Memory B cell (primary cell): ENCODE data around the gene WNK3.
A peak's percentile ranks its signal among the peaks of the same experiment; 100 is the strongest.

Experiments
- ATAC-seq: fragments of 150-1000 bp; cut with Tn5 transposase; 2 replicates; pipeline ENCODE4 v1.10.0; 2021; ENCODE audit warnings: low read depth, mild to moderate bottlenecking, moderate library complexity
- DNase-seq, 2 donors: peaks; one replicate each; pipeline ENCODE4 v3.0.0; 2022; ENCODE audit warnings: low spot score in 2 of 2
- H3K27ac Mint-ChIP-seq: one replicate; pipeline ENCODE4 v1.8.0; 2022; ENCODE audit warnings: mild to moderate bottlenecking, moderate library complexity, mixed read lengths
- H3K27me3 Mint-ChIP-seq: one replicate; pipeline ENCODE4 v1.8.0; 2022; ENCODE audit warnings: mixed read lengths
- H3K36me3 Mint-ChIP-seq: one replicate; pipeline ENCODE4 v1.8.0; 2022; ENCODE audit warnings: mild to moderate bottlenecking, mixed read lengths
- H3K4me1 Mint-ChIP-seq: one replicate; pipeline ENCODE4 v1.8.0; 2022; ENCODE audit warnings: mixed read lengths
- H3K4me3 Mint-ChIP-seq: one replicate; pipeline ENCODE4 v1.8.0; 2022; ENCODE audit warnings: mild to moderate bottlenecking, moderate library complexity, mixed read lengths
- H3K9me3 Mint-ChIP-seq: one replicate; pipeline ENCODE4 v1.8.0; 2022; ENCODE audit warnings: mixed read lengths

WNK3 gene

GRCh38 chrX:54171527-54172250 lies 186.2 kb downstream of the WNK3 start:
- peaks cover 10% of the 10 kb centered on the region for H3K4me1 Mint-ChIP-seq
- no peak overlapping the region for H3K27ac Mint-ChIP-seq
- H3K27me3 Mint-ChIP-seq: no peaks in the 10 kb centered on the region
- H3K36me3 Mint-ChIP-seq: peaks cover 11% of the 10 kb centered on the region
- H3K4me3 Mint-ChIP-seq: no peak overlapping the region
- ATAC-seq (no peak), DNase-seq (no peak)
- peaks cover 1% of the 10 kb centered on the region for H3K9me3 Mint-ChIP-seq

- peaks cover 10% of the 10 kb centered on the region for H3K36me3 Mint-ChIP-seq
- peaks cover 1% of the 10 kb centered on the region for H3K9me3 Mint-ChIP-seq
- H3K27me3 Mint-ChIP-seq: no peaks in the 10 kb centered on the region
- H3K4me3 Mint-ChIP-seq: no peak overlapping the region
- H3K4me1 Mint-ChIP-seq: peaks cover 10% of the 10 kb centered on the region
- DNase-seq (no peak), ATAC-seq (no peak)
- H3K27ac Mint-ChIP-seq: peak overlapping the region; percentile 43
These were observed 186.8 kb downstream of the WNK3 start for GRCh38 chrX:54171091-54171490.

- Mint-ChIP-seq H3K9me3 (no peaks in the 10 kb centered on the region), H3K4me3 (no peak overlapping the region), H3K27me3 (no peaks in the 10 kb centered on the region), H3K36me3 (peaks cover 1% of the 10 kb centered on the region), H3K4me1 (no peaks in the 10 kb centered on the region), H3K27ac (no peak overlapping the region)
- DNase-seq (no peak), ATAC-seq (no peak)
These were observed 190.9 kb downstream of the WNK3 start for GRCh38 chrX:54166915-54167314.

- peaks cover 27% of the 10 kb centered on the region for H3K36me3 Mint-ChIP-seq
- no peaks in the 10 kb centered on the region for H3K9me3 Mint-ChIP-seq
- H3K4me3 Mint-ChIP-seq: no peak overlapping the region
- no peak for ATAC-seq
- H3K27ac Mint-ChIP-seq: no peak overlapping the region
- DNase-seq: no peak
- H3K4me1 Mint-ChIP-seq: peaks cover 4% of the 10 kb centered on the region
- no peaks in the 10 kb centered on the region for H3K27me3 Mint-ChIP-seq
These were observed 200.3 kb downstream of the WNK3 start for GRCh38 chrX:54157561-54157960.
